Heart left ventricle (tissue), 13 donors: ENCODE measurements around the gene FLCN.

Experiments
- POLR2A ChIP-seq, 2 donors: fragments of 450-650 bp; IDR thresholded peaks; one replicate each; pipeline ENCODE4 v1.6.1; 2017; ENCODE audit warnings: antibody characterized with exemption in 2 of 2, mild to moderate bottlenecking in 2 of 2, moderate library complexity in 2 of 2
- TF ChIP-seq, protein P1 (sequence below), 12 donors: fragments of 200-600 bp; sonication (generic) in 4 of 12; IDR thresholded peaks; one replicate each; pipeline versions ENCODE4 v1.5.0 to v1.8.0; 2018 to 2022; ENCODE audit warnings: antibody characterized with exemption in 12 of 12, mild to moderate bottlenecking in 5 of 12
- donor health status: ischemic (EF 13 %, LVEDD 7.1; RV severe dilation, severe dysfunction).
- donor health status: DM: no; HTN: yes; CAD: no.
- donor health status: DM: no; HTN: no; CAD: no.
- donor health status: ischemic (EF 25% LVEDD 6.9; RV normal size, moderate dysfunction).
- donor health status: ischemic (EF 25% LVEDD 5.7; RV mildly dilated, moderate dysfunction).
- donor health status: ischemic (EF 35%, LVEDD 5.7; RV mildly dilated, moderate dysfunction).
- donor health status: nonischemic (EF 11% LVEDD 7.7; RV severe dilation, severe dysfunction).
- donor health status: DM: yes; HTN: yes; CAD: no.
- donor health status: PGD.
- donor health status: ischemic (EF 29% LVEDD 5.4; RV normal size, mild dysfunction).
- donor health status: nonischemic (EF 23%, LVEDD 6.1; RV moderate dilation, normal function).

DNA sequence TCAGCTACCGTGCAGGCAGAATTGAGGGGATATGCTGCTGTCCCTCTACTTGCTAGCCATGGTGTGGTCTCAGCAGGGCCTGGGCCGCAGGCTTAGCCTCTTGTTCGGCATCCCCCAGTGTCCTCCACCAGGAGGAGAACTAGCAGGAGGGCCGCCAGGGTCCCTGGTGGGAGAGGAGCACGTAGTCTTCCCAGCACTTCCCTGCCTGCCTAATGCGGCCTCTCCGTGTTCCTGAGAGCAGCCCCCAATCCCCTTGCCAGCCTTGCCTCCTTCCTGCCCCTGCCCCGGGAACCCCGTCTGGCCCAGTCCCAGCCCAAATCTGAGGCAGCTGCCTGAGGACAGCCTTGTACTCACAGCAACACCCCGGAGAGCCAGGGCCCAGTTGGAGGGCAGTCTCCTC is 69.0 kb downstream of the FLCN start:
- no peak for TF ChIP-seq POLR2A (IDR thresholded peaks at IDR 0.05)
- TF ChIP-seq, protein P1, sequence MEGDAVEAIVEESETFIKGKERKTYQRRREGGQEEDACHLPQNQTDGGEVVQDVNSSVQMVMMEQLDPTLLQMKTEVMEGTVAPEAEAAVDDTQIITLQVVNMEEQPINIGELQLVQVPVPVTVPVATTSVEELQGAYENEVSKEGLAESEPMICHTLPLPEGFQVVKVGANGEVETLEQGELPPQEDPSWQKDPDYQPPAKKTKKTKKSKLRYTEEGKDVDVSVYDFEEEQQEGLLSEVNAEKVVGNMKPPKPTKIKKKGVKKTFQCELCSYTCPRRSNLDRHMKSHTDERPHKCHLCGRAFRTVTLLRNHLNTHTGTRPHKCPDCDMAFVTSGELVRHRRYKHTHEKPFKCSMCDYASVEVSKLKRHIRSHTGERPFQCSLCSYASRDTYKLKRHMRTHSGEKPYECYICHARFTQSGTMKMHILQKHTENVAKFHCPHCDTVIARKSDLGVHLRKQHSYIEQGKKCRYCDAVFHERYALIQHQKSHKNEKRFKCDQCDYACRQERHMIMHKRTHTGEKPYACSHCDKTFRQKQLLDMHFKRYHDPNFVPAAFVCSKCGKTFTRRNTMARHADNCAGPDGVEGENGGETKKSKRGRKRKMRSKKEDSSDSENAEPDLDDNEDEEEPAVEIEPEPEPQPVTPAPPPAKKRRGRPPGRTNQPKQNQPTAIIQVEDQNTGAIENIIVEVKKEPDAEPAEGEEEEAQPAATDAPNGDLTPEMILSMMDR (IDR thresholded peaks at IDR 0.05) = no peak
